IMR-90 (cell line): Measurements from ENCODE around the gene PDLIM4. TPM values are rescaled to one million over a fixed set of nuclear protein-coding genes. Genes with fewer than 3 reads are reported as not detected.
A peak's percentile ranks its signal among the peaks of the same experiment; 100 is the strongest.

Experiments
- ATAC-seq: fragments of 200-7000 bp; cut with Tn5 transposase; 2 replicates; pipeline ENCODE4 v1.9.1; 2020; ENCODE audit warnings: low read depth, mild to moderate bottlenecking, moderate library complexity
- BruUV-seq: library from RNA; stranded (reverse); fragments of 400-500 nt; replicated peaks from 2 replicates; lab custom pipeline; 2021; lab: Mats Ljungman, UMichigan
- CTCF ChIA-PET: fragments of 300-600 bp; formaldehyde crosslinking; extraction: SDS; loops from one replicate; lab custom pipeline; 2021; ENCODE audit warnings: antibody characterized with exemption; lab: Yijun Ruan, JAX
- POLR2A ChIA-PET: fragments of 300-600 bp; sonication (Branson Sonifier 250); formaldehyde crosslinking; loops from one replicate; lab custom pipeline; 2022; ENCODE audit warnings: antibody characterized with exemption; ENCODE audit not compliant: unreplicated experiment; lab: Charles Lee
- DNase-seq: peaks from one replicate; pipeline ENCODE4 v3.0.0; 2013
- H2AFZ ChIP-seq: replicated peaks from 2 replicates; pipeline ENCODE3; 2013; ENCODE audit warnings: low read length, mild to moderate bottlenecking; ENCODE audit not compliant: poor library complexity
- H2AK5ac ChIP-seq: 2 replicates; pipeline ENCODE4 v1.6.1; 2013; ENCODE audit warnings: low read depth, low read length, inconsistent platforms
- H2AK9ac ChIP-seq: replicated peaks from 2 replicates; pipeline ENCODE3; 2013; ENCODE audit warnings: mild to moderate bottlenecking, low read depth, low read length, moderate library complexity; ENCODE audit not compliant: poor library complexity
- H2BK120ac ChIP-seq: 2 replicates; pipeline ENCODE4 v1.6.1; 2013; ENCODE audit warnings: low read depth, low read length, inconsistent platforms
- H2BK15ac ChIP-seq: 3 replicates; pipeline ENCODE4 v1.6.1; 2013; ENCODE audit warnings: low read depth, low read length, inconsistent platforms
- H2BK20ac ChIP-seq: 2 replicates; pipeline ENCODE4 v1.6.1; 2013; ENCODE audit warnings: low read depth, mild to moderate bottlenecking, inconsistent platforms, low read length, moderate library complexity
- H2BK5ac ChIP-seq: 2 replicates; pipeline ENCODE4 v1.6.1; 2013; ENCODE audit warnings: mild to moderate bottlenecking, low read depth, low read length, inconsistent platforms; ENCODE audit not compliant: poor library complexity, severe bottlenecking
- H3K14ac ChIP-seq: replicated peaks from 2 replicates; pipeline ENCODE4 v1.6.1; 2013; ENCODE audit warnings: low read depth, low read length, inconsistent platforms
- H3K18ac ChIP-seq: 2 replicates; pipeline ENCODE4 v1.6.1; 2013; ENCODE audit warnings: low read depth, low read length, control low read depth
- H3K23ac ChIP-seq: 2 replicates; pipeline ENCODE4 v1.6.1; 2013; ENCODE audit warnings: low read depth, low read length, inconsistent platforms
- H3K27ac ChIP-seq: 2 replicates; pipeline ENCODE4 v1.5.1; 2013; ENCODE audit warnings: mild to moderate bottlenecking, control low read depth, low read length; ENCODE audit not compliant: insufficient read depth
- H3K27me3 ChIP-seq: 2 replicates; pipeline ENCODE4 v1.6.1; 2013; ENCODE audit warnings: low read length; ENCODE audit not compliant: control insufficient read depth, insufficient read depth
- H3K36me3 ChIP-seq: 2 replicates; pipeline ENCODE4 v1.6.1; 2013; ENCODE audit warnings: low read length, mixed read lengths; ENCODE audit not compliant: control insufficient read depth, insufficient read depth
- H3K4ac ChIP-seq: 2 replicates; pipeline ENCODE4 v1.6.1; 2013; ENCODE audit warnings: low read depth, low read length, inconsistent platforms
- H3K4me1 ChIP-seq: 2 replicates; pipeline ENCODE4 v1.6.1; 2013; ENCODE audit warnings: low read length, mixed read lengths; ENCODE audit not compliant: control insufficient read depth, insufficient read depth
- H3K4me2 ChIP-seq: 2 replicates; pipeline ENCODE4 v1.6.1; 2013; ENCODE audit warnings: low read depth, mild to moderate bottlenecking, control low read depth, low read length, moderate library complexity
- H3K4me3 ChIP-seq: 2 replicates; pipeline ENCODE4 v1.5.1; 2013; ENCODE audit warnings: low read depth, mild to moderate bottlenecking, control low read depth, low read length, moderate library complexity; ENCODE audit not compliant: insufficient read depth
- H3K56ac ChIP-seq: 2 replicates; pipeline ENCODE4 v1.6.1; 2013; ENCODE audit warnings: low read length, inconsistent platforms; ENCODE audit not compliant: insufficient read depth; ENCODE audit errors: extremely low read depth
- H3K79me1 ChIP-seq, 2 experiments: 2 replicates each; pipeline ENCODE4 v1.6.1; 2013; ENCODE audit warnings: low read length in 2 of 2, inconsistent platforms in 1 of 2, low read depth in 1 of 2
- H3K9ac ChIP-seq: 2 replicates; pipeline ENCODE4 v1.6.1; 2013; ENCODE audit warnings: low read depth, low read length, control low read depth
- H3K9me1 ChIP-seq: 2 replicates; pipeline ENCODE4 v1.6.1; 2013; ENCODE audit warnings: low read length, inconsistent platforms; ENCODE audit not compliant: insufficient read depth
- H3K9me3 ChIP-seq: 2 replicates; pipeline ENCODE4 v1.6.1; 2013; ENCODE audit warnings: low read length; ENCODE audit not compliant: control insufficient read depth, insufficient read depth
- H4K20me1 ChIP-seq: 2 replicates; pipeline ENCODE4 v1.6.1; 2013; ENCODE audit warnings: low read length, inconsistent platforms; ENCODE audit not compliant: insufficient read depth
- H4K5ac ChIP-seq: 2 replicates; pipeline ENCODE4 v1.6.1; 2013; ENCODE audit warnings: mild to moderate bottlenecking, low read depth, low read length, control low read depth
- H4K8ac ChIP-seq, 2 experiments: 2 replicates each; pipeline ENCODE4 v1.6.1; 2013; ENCODE audit warnings: low read depth in 2 of 2, low read length in 2 of 2, control low read depth in 1 of 2, inconsistent platforms in 1 of 2
- H4K91ac ChIP-seq: 2 replicates; pipeline ENCODE4 v1.6.1; 2013; ENCODE audit warnings: low read depth, low read length, inconsistent platforms; ENCODE audit not compliant: insufficient read depth
- CEBPB ChIP-seq: IDR thresholded peaks from 2 replicates; pipeline ENCODE4 v1.6.1; 2012; ENCODE audit warnings: low read depth, low read length, improper control_type of control experiment
- NFE2L2 ChIP-seq: fragments of 150-350 bp; IDR thresholded peaks from 2 replicates; pipeline ENCODE4 v1.6.1; 2016; ENCODE audit warnings: low read depth, mild to moderate bottlenecking, low read length
- RFX5 ChIP-seq: IDR thresholded peaks from 2 replicates; pipeline ENCODE4 v1.8.0; 2012; ENCODE audit warnings: low read depth, mild to moderate bottlenecking, low read length, moderate library complexity
- WGBS, 2 experiments: methylation state at CpG; one replicate each; pipeline versions ENCODE4 v1.1.5 to v1.1.7; 2013; ENCODE audit warnings: missing lambda C conversion rate in 2 of 2; ENCODE audit not compliant: insufficient read length in 1 of 2; ENCODE audit errors: extremely low coverage in 2 of 2; 5-methylcytosine and 5-hydroxymethylcytosine counted together
- dilution Hi-C: fragments of 300-500 bp; cut with HindIII; formaldehyde crosslinking; loops from one replicate; pipeline ENCODE4 v1.14.3; 2018; ENCODE audit warnings: low sequenced_read_pairs; ENCODE audit not compliant: unreplicated experiment
- in situ Hi-C: fragments of 300-500 bp; cut with MboI; formaldehyde crosslinking; loops from 3 replicates; pipeline ENCODE4 v1.14.3; 2019; ENCODE audit warnings: low sequenced_read_pairs, inconsistent platforms, mixed read lengths
- intact Hi-C: fragments of 100-400 bp; cut with micrococcal nuclease; formaldehyde crosslinking; loops from 2 replicates; pipeline ENCODE4 v1.10.0; 2022
- polyA plus RNA-seq, 3 experiments: library from polyadenylated mRNA; depleted of rRNA; stranded (reverse); fragments of >200 nt; gene quantifications; 2 replicates each; pipeline ENCODE4 v1.2.3, GENCODE V29; 2012; ENCODE audit warnings: low replicate concordance in 1 of 3
- total RNA-seq: library from RNA; depleted of rRNA; stranded (reverse); fragments of >200 nt; gene quantifications from 2 replicates; pipeline ENCODE4 v1.2.3, GENCODE V29; 2012

The PDLIM4 gene
- total and polyA plus RNA-seq, 2 of the 4 experiments (the other 2 are of a cell fraction) = 61.1 to 214 TPM

- H2AK9ac ChIP-seq = no peak overlapping the region
- no peak for ATAC-seq
- POLR2A ChIA-PET = no interaction called here
Measured at GRCh38 chr5:132313366-132313765, 55.9 kb downstream of the PDLIM4 start.

More at GRCh38 chr5:132313366-132313765, 55.9 kb downstream of the PDLIM4 start:
- Histone ChIP-seq H3K27ac (no peak overlapping the region), H3K23ac (no peak overlapping the region), H4K8ac (no peak overlapping the region), H3K18ac (no peak overlapping the region), H3K4me3 (no peak overlapping the region), H4K20me1 (no peaks in the 10 kb centered on the region), H4K5ac (no peak overlapping the region), H2BK5ac (no peak overlapping the region), H2BK15ac (no peak overlapping the region), H3K14ac (no peak overlapping the region), H3K27me3 (no peaks in the 10 kb centered on the region), H3K9me3 (no peaks in the 10 kb centered on the region), H2BK20ac (no peak overlapping the region), H3K36me3 (peaks cover 8% of the 10 kb centered on the region), H3K4me1 (peaks cover under 1% of the 10 kb centered on the region; the same call in 1 of the 2 replicates), H3K9me1 (peaks cover 5% of the 10 kb centered on the region), H4K91ac (no peak overlapping the region), H2AFZ (no peak overlapping the region), H3K4ac (no peak overlapping the region), H3K9ac (no peak overlapping the region), H3K79me1 (peaks cover 3 to 4% of the 10 kb centered on the region in 2 experiments; a peak in 1 of 4 replicates), H3K4me2 (no peak overlapping the region), H3K56ac (no peak overlapping the region), H2AK5ac (no peak overlapping the region), H2BK120ac (no peak overlapping the region)
- no CpG with 5 or more reads among the region's 4 CpGs for WGBS, 2 experiments
- dilution Hi-C loops = no loop called here
- in situ Hi-C loops = no loop called here
- no peak for TF ChIP-seq NFE2L2
- TF ChIP-seq CEBPB = peak; percentile 69
- no peak for TF ChIP-seq RFX5
- intact Hi-C loops = no loop called here
- DNase-seq = peak; percentile 61
- no TSS peak for BruUV-seq
- CTCF ChIA-PET = no interaction called here
